Smooth muscle cell (in vitro differentiated cells): ENCODE data around the gene EOLA2. TPM values are rescaled to one million over a fixed set of nuclear protein-coding genes. Genes with fewer than 3 reads are reported as not detected.

Experiments used
- DNase-seq: peaks from one replicate; lab custom pipeline; 2025; ENCODE audit not compliant: unreplicated experiment; lab: John Stamatoyannopoulos, UW
- H2AFZ ChIP-seq: fragments of 200-600 bp; sonication (generic); 2 replicates; pipeline ENCODE4 v1.6.0; 2016; ENCODE audit warnings: antibody characterized with exemption, low read depth, mild to moderate bottlenecking
- H3F3A ChIP-seq: fragments of 200-600 bp; sonication (generic); 2 replicates; pipeline ENCODE4 v1.6.0; 2017; ENCODE audit warnings: antibody characterized with exemption, low read depth
- H3K27ac ChIP-seq: fragments of 200-600 bp; sonication (generic); 2 replicates; pipeline ENCODE4 v1.5.1; 2016; ENCODE audit warnings: low read depth, mild to moderate bottlenecking
- H3K27me3 ChIP-seq: fragments of 200-600 bp; sonication (generic); 2 replicates; pipeline ENCODE4 v1.6.1; 2016; ENCODE audit warnings: low read depth, mild to moderate bottlenecking
- H3K36me3 ChIP-seq: fragments of 200-600 bp; sonication (generic); 2 replicates; pipeline ENCODE4 v1.5.1; 2016; ENCODE audit warnings: low read depth
- H3K4me1 ChIP-seq: fragments of 200-600 bp; sonication (generic); 2 replicates; pipeline ENCODE4 v1.5.1; 2016; ENCODE audit warnings: low read depth
- H3K4me2 ChIP-seq: fragments of 200-600 bp; sonication (generic); 2 replicates; pipeline ENCODE4 v1.6.0; 2016; ENCODE audit warnings: mild to moderate bottlenecking
- H3K4me3 ChIP-seq: fragments of 200-600 bp; sonication (generic); 2 replicates; pipeline ENCODE4 v1.5.1; 2016; ENCODE audit warnings: mild to moderate bottlenecking
- H3K79me2 ChIP-seq: fragments of 200-600 bp; sonication (generic); 2 replicates; pipeline ENCODE4 v1.6.0; 2016; ENCODE audit warnings: low read depth, mild to moderate bottlenecking
- H3K9ac ChIP-seq: fragments of 200-600 bp; sonication (generic); 2 replicates; pipeline ENCODE4 v1.6.0; 2016; ENCODE audit warnings: low read depth
- H3K9me3 ChIP-seq: fragments of 200-600 bp; sonication (generic); replicated peaks from 2 replicates; pipeline ENCODE4 v1.5.1; 2016; ENCODE audit warnings: low read depth
- H4K20me1 ChIP-seq: fragments of 200-600 bp; sonication (generic); 2 replicates; pipeline ENCODE4 v1.6.0; 2016; ENCODE audit warnings: low read depth
- CTCF ChIP-seq: fragments of 200-600 bp; sonication (generic); IDR thresholded peaks from 2 replicates; pipeline ENCODE4 v1.5.1; 2017; ENCODE audit warnings: borderline replicate concordance, mild to moderate bottlenecking, antibody characterized with exemption; ENCODE audit not compliant: insufficient read depth, poor library complexity, severe bottlenecking
- WGBS: methylation state at CpG from one replicate; pipeline ENCODE4 v1.1.7; 2016; ENCODE audit warnings: low lambda C conversion rate; 5-methylcytosine and 5-hydroxymethylcytosine counted together
- polyA plus RNA-seq: library from polyadenylated mRNA; unstranded; fragments of >200 nt; fragmentation: Nextera tagmentation; extraction: Ambion mirVana; gene quantifications from 2 replicates; pipeline ENCODE4 v1.2.1, GENCODE V29; 2016
- total RNA-seq: library from RNA; depleted of rRNA; stranded (reverse); fragments of >200 nt; gene quantifications from 2 replicates; pipeline ENCODE4 v1.2.3, GENCODE V29; 2014

Gene EOLA2
- 31.2 and 31.3 TPM in 2 replicates for total RNA-seq
- 50.6 and 52.5 TPM in 2 replicates for polyA plus RNA-seq

DNA sequence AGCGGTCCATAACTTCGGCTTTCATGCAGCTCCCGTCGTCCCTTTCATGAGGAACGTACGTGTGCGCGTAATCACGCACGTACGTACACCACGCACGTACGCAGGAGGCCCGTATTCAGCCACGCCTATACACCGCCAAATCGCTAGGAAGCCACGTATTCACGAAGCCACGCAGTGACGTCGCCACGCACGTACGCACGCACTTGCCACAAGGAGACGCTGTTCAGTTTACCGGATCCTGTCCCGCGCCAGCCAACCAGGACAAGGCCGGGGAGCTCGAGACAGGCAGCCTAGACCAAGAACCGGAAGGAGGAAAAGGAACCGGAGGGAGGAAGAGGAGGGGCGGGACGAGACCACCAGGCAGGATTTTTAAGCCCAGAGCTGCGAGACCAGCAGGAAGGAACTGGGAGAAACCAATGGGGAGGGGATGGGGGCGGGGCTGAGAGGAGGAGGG is at the start of gene EOLA2:
Gene EOLA2, minus strand, starts transcription at position 65 of the 454 bp plus-strand sequence. CDS start 4,617 bp downstream, outside the sequence.
- peak within 1 kb of the TSS; percentile 96 for H3K9ac ChIP-seq
- no peaks in the 10 kb centered on the region for H3K36me3 ChIP-seq
- peak within 1 kb of the TSS; percentile 87 for H3K4me2 ChIP-seq
- no peaks in the 10 kb centered on the region for H3K9me3 ChIP-seq
- DNase-seq, result peak; percentile 89
- peaks cover 10% of the 10 kb centered on the region for H3K79me2 ChIP-seq
- H3F3A ChIP-seq, result no peaks in the 10 kb centered on the region
- H3K27me3 ChIP-seq, result no peaks in the 10 kb centered on the region
- H4K20me1 ChIP-seq, result no peaks in the 10 kb centered on the region
- H3K4me3 ChIP-seq, result peak within 1 kb of the TSS; percentile 64
- no peak within 1 kb of the TSS for H2AFZ ChIP-seq
- H3K27ac ChIP-seq, result peak within 1 kb of the TSS; percentile 96
- WGBS, result 28% methylated on average over 36 of the region's 39 CpGs
- TF ChIP-seq CTCF, result peak; percentile 54
- H3K4me1 ChIP-seq, result no peaks in the 10 kb centered on the region

DNA sequence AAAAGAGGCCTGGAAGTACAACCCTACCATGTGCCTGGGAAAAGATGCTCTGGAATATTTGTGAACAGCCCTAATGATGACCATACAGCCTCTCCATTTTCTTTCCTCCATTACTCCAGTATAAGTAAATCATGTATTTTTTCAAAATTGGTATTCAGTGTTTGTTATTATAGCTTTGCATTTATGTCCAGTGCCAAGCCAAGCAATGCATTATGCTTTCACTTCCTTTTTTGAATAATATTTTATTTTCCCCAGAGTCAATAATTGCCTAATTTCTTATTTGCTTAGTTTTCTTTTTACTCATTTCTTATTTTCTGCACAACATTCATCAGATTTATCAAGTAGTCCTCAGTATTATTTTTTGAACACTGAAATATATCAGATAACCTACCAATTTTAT is 49.3 kb upstream of the EOLA2 start:
- Histone ChIP-seq H3K79me2 (no peaks in the 10 kb centered on the region), H2AFZ (no peak overlapping the region), H3F3A (no peaks in the 10 kb centered on the region), H3K36me3 (no peaks in the 10 kb centered on the region), H3K9ac (no peak overlapping the region), H3K4me1 (no peaks in the 10 kb centered on the region), H3K27ac (no peak overlapping the region), H4K20me1 (no peaks in the 10 kb centered on the region), H3K27me3 (no peaks in the 10 kb centered on the region), H3K4me3 (no peak overlapping the region), H3K9me3 (no peaks in the 10 kb centered on the region), H3K4me2 (no peak overlapping the region)
- no peak for TF ChIP-seq CTCF
- no peak for DNase-seq

GRCh38 chrX:149984411-149984810 is 46.1 kb upstream of the EOLA2 start:
- no peaks in the 10 kb centered on the region for H3F3A ChIP-seq
- no peaks in the 10 kb centered on the region for H3K4me1 ChIP-seq
- no peak overlapping the region for H3K4me3 ChIP-seq
- H3K9ac ChIP-seq, result no peak overlapping the region
- H4K20me1 ChIP-seq, result no peaks in the 10 kb centered on the region
- no peak overlapping the region for H2AFZ ChIP-seq
- H3K4me2 ChIP-seq, result no peak overlapping the region
- H3K79me2 ChIP-seq, result no peaks in the 10 kb centered on the region
- 79% methylated on average over 1 of the region's 1 CpG for WGBS
- H3K36me3 ChIP-seq, result no peaks in the 10 kb centered on the region
- H3K9me3 ChIP-seq, result no peaks in the 10 kb centered on the region
- no peaks in the 10 kb centered on the region for H3K27me3 ChIP-seq
- no peak for TF ChIP-seq CTCF
- DNase-seq, result no peak
- no peak overlapping the region for H3K27ac ChIP-seq

GRCh38 chrX:149982310-149982709 is 44.0 kb upstream of the EOLA2 start:
- TF ChIP-seq CTCF, result no peak
- Histone ChIP-seq H3K27ac (no peak overlapping the region), H2AFZ (no peak overlapping the region), H3K4me3 (no peak overlapping the region), H3K4me1 (no peaks in the 10 kb centered on the region), H3K79me2 (no peaks in the 10 kb centered on the region), H3K4me2 (no peak overlapping the region), H3K36me3 (no peaks in the 10 kb centered on the region), H3K9me3 (no peaks in the 10 kb centered on the region), H3K9ac (no peak overlapping the region), H3F3A (no peaks in the 10 kb centered on the region), H4K20me1 (no peaks in the 10 kb centered on the region), H3K27me3 (no peaks in the 10 kb centered on the region)
- DNase-seq, result no peak
- WGBS, result 65% methylated on average over 3 of the region's 3 CpGs
